Measurements from ENCODE around the gene RPS21. TPM values are rescaled to one million over a fixed set of nuclear protein-coding genes. Genes with fewer than 3 reads are reported as not detected.

RPS21 gene
- total RNA-seq, 2 donors from 2014 or later: 1,227 to 1,253 TPM

DNA sequence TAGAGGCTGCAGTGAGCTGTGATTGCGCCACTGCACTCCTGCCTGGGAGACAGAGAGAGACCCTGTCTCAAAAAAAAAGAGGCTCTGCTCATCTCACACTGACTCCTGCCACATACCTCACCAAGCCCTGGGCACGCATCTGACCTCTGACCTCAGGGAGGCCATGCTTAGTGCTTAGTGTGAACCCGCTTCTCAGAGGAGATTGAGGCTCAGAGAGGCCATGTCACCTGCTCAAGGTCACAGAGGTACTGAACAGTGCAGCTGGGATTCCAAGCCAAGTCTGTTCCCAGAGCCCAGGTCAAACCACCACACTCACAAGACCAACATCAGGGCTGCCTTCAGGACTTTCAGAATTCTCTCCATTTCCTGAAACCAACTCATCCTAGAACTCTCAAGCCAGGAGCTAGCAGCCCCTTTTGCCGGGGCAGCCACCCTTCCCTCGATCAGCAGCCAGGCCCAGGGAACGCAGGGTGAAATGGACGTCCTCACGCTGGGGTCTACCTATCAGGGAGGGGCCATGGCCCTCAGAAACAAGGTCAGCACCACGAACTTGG, 17.3 kb downstream of the RPS21 start:
- intact Hi-C loops (cut with DNase I): loop anchor here in 1 of 2 donors (10.0 kb wide), 1 partner anchor 391 kb away; the partner anchor contains the start of gene MRGBP
- no peak for DNase-seq (ENCODE audit: low spot score)

DNA sequence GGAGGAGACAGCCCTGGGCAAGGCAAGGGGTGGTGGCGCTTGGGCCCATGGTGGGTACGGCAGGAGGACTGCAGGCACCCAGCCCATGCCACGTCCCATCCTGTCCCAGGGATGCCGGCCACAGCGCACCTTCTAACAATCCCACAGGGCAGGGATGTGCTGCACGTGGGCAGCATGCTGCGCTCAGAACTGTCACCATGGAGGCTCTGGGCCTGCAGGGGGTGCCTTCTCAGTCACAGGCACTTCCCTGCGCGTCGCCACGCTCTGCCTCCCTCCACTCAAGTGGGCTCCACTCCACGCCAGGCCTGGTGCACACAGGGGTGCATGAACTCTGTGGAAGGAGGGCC, 17.8 kb downstream of the RPS21 start:
- no peak for DNase-seq (ENCODE audit: low spot score)
- intact Hi-C loops (cut with DNase I): loop anchor here (5.0 to 10.0 kb wide), 2 partner anchors 390 to 1638 kb away; partner anchors contain the start of gene MRGBP (in 1 of the 2)

DNA sequence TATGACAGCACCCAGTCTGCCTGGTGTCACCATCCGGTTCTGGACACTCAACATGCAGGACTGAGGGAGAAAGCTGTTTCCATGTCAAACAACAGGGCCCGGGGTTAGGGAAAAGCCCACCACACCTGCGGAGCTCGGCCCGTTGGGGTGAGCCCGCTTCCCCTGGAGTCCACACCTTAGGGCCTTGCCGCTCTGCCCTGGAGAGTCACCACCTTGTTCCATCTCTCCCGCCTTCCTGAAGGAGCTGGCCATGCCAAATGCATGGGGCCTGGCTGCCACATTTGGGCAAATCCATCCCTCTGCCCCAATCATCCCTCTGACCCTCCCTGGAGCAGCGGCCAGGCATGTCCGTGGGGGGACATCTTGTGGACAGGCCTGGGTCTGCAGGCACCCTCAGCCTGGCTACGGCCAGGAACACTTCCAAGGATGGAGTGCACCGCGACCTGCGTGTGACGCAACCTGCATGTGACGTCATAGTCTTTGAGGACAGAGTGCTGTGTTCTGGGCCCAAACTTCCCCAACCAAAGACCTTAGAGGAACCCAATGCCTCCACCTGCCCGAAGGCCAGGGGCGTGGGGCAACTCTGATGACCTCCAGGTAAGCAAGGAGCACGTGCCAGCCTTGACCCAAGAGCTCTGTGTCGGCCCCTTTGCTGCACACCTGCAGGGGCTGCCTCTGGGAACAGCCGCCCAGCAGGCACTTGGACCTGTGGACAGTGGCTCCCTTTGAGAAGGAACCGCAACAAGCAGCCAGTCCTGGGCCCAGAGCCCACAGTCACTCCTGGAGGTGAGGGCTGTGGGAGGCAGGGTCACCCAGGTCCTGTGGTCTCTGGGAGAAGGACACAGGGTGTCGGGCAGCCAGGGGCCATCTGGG, 18.4 kb downstream of the RPS21 start:
- intact Hi-C loops (cut with DNase I): loop anchor here (5.0 to 10.0 kb wide), 2 partner anchors 389 to 1637 kb away; partner anchors contain the start of gene MRGBP (in 1 of the 2)
- no peak for DNase-seq (ENCODE audit: low spot score)

DNA sequence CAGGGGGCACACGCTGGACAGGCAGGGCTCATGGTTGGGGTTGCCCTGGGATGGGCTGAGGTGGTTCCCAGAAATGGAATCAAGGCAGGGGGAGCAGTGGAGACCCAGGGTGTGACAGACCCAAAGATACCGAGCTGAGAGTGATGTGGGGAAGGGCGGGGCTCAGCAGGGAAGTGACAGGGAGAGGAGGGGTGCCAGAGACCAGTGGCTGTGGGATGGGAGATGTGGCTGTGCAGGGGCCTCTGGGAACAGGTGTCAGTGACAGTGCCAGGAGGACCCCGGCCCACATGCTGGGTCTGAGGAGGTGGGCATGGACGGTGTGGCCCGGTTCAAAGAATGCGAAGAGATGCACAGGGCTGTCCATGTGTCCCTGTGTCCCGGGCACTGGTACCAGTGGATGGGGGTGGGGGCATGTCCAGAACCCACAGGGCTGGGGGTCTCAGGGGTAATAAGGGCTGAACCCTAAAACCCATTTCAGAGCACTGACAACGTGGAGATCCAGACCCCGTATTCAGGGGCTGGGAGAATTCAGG, 19.1 kb downstream of the RPS21 start:
- intact Hi-C loops (cut with DNase I): loop anchor here (5.0 to 10.0 kb wide), 2 partner anchors 389 to 1636 kb away; partner anchors contain the start of gene MRGBP (in 1 of the 2)
- no peak for DNase-seq (ENCODE audit: low spot score)

DNA sequence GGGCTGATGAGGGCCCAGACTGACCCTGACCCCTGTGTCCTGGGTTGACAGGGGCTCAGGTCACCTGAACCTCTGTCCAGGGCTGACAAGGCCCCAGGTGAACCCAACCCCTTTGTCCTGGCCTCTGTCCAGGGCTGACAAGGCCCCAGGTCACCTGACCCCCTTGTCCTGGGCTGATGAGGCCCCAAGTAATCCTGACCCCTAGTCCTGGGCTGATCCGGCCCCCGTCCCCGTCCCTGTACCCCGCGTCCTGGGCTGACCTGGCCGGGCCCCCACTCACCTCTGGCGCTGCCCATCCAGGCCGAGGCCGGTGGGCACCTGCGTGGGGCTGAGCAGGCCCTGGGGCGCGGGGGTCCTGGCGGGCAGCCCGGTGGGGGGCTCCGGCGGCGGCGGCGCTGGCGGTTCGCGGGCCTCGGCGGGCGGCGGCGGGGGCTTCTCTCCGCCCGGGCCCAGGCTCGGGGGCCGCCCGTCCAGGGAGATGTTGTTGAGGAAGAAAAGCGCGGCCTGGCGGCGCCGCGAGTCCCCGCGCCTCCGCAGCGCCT, 19.8 kb downstream of the RPS21 start:
- intact Hi-C loops (cut with DNase I): loop anchor here (5.0 to 10.0 kb wide), 2 partner anchors 388 to 1636 kb away; partner anchors contain the start of gene MRGBP (in 1 of the 2)
- no peak for DNase-seq (ENCODE audit: low spot score)

DNA sequence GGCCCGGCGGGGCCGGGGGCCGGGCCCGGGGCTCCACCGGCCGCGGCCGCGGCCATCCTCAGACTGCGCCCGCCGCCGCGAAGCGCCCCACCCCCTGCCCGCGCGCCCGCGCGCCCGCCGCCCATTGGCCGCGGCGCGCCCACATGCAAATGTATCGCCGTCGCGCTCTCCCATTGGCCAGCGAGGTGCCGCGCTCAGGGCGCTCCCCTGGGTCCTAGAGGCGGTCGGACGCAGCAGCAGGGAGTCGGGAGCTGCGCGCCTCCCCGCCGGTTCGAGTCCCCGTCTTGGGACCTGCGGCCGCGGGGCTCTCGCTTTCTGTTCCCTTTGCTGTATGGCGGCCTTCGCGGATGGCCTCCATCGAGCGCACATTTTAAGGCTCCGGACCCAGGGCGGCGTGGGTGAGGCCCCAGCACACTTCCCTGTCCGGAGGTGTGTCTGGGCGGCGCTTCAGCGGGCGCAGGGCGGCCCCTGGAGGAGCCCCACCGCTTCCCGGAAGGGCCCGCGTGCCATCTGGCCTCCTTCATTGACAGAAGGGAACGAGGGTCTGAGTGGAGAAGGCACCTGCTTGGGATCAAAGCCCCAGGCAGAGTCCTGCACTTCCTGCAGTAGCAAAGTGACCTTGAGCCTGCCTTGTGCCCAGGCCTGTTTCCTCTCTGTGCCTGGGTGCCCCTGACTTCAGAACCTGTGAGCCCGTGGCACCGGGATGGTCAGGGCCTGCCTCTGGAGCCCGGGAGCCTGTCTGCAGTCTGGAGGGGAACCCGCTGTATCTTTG, 20.5 kb downstream of the RPS21 start, which contains the start of gene CABLES2:
TSS of gene CABLES2 (minus strand) at position 65 of the 772 bp plus-strand sequence. CDS start at position 56, 9 bp downstream.
- intact Hi-C loops (cut with DNase I): loop anchor here (5.0 to 10.0 kb wide), 2 partner anchors 387 to 1635 kb away; partner anchors contain the start of gene MRGBP (in 1 of the 2)
- DNase-seq (ENCODE audit: low spot score): peak; percentile 98

DNA sequence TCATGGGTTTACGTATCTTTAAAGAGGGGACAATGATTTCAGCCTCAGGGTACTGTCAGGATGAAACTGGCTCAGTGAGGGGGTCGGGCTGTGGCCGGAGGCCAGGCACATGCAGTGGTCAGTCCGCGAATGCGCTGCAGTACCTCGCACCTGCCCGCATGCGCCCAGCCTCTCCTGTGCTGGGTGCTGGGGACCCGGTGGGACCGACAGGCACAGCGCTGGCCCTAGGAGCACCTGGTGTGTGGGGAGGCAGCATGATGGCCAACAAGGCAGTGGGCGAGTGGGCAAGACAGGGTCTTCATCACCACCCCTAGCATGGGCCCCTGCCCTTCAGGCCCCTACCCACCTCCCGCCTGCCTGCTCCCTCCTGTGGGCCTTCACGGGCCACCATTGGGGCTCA, 21.2 kb downstream of the RPS21 start:
- intact Hi-C loops (cut with DNase I): loop anchor here (5.0 to 10.0 kb wide), 2 partner anchors 387 to 1634 kb away; partner anchors contain the start of gene MRGBP (in 1 of the 2)
- DNase-seq (ENCODE audit: low spot score): no peak

DNA sequence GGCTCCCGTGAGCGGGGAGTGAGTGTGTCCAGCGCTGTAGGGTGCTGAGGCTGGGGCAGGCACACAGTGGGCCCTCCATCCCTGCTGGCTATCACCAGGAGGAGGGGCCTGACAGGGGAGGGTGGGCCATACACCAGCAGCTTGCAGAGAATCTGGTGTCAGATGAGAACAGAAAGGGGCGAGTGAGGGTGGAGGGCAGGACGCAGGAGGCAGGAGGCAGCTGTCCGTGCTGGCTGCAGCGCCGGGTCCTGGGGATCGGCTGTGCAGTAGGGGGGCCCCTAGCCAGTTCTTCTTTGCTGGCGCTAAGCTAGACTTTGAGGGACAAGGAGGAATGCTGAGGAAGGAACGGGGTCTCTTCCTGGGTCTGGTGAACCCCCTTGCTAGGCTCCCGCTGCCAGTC, 21.7 kb downstream of the RPS21 start:
- intact Hi-C loops (cut with DNase I): loop anchor here (5.0 to 10.0 kb wide), 2 partner anchors 386 to 1634 kb away; partner anchors contain the start of gene MRGBP (in 1 of the 2)
- DNase-seq (ENCODE audit: low spot score): no peak

DNA sequence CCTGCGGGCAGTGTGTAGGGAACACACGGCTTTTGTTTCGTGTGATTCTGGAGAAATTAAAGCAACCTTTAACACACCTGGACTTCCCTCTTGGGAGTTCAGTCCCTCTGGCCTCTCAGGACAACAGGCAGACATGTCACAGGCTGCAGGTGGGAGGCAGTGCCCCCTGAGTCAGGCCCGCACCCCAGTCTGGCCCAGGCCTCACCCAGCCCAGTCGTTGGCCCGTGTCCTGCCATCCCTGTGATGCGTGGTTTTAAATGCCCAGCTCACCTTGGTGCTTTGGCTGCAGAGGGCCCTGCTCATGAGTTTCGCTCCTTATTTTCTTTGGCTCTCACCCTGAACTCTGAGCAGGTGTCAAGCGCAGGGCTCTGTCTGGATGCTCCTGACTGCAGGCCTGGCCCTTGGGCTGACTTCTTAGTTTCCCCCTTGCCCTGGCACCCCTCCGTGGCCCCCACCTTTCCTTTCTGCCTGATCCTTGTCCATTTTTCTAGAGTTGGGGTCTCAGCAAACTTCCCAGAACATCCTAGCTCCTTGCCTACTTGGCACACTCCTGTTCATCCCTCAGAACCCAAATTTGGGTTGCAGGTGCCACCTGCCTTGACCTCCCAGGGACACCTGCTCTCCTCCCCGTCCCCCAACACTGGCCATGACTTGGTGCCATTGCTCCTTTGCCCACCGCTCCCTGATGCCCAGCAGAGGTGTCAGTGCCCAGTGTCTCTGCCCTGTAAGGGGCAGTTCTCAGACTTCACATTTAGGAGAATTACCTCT, 22.4 kb downstream of the RPS21 start:
- DNase-seq (ENCODE audit: low spot score): no peak
- intact Hi-C loops (cut with DNase I): loop anchor here (5.0 to 10.0 kb wide), 2 partner anchors 386 to 1633 kb away; partner anchors contain the start of gene MRGBP (in 1 of the 2)

DNA sequence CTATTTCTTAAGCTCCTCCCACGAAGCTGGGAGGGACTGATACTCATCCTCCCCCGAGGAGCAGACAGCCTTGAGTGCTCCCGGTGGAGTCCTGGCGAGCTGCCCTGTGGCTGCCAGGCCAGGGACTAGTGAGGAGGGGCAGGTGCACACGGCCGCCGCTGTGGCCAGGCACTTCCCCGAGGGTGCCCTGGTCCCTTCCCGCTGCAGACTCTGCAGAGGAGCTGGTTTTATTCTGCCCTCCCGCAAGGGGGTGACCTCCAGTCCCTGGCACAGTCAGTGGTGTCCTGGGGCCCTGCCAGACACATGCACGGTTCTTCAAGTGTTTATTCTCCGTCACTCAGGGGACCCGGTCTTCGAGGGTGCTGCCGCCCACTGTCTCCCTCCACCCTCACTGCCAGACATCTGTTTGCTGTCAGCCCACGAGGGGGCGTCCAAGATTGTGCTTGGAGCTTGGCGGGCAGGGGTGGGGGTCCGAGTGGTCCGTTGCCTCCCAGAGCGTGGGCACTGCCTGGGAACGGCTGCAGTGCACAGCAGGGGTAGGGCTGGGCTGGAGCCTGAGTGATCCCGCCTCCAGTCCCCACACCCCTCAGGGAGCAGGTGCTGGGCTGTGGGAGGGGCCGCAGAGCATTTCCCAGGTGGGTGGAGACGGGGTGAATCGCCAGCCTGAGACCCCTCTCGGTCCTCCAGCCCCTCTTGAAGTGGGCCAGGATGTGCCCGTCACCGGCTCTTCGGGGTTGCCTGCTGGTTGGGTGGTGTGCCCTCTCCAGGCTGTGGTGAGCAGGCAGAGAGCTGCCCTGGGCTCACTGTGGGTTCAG, 23.2 kb downstream of the RPS21 start:
- DNase-seq (ENCODE audit: low spot score): no peak
- intact Hi-C loops (cut with DNase I): loop anchor here (5.0 to 10.0 kb wide), 3 partner anchors 205 to 1632 kb away; partner anchors contain the start of gene MRGBP (in 1 of the 2)

DNA sequence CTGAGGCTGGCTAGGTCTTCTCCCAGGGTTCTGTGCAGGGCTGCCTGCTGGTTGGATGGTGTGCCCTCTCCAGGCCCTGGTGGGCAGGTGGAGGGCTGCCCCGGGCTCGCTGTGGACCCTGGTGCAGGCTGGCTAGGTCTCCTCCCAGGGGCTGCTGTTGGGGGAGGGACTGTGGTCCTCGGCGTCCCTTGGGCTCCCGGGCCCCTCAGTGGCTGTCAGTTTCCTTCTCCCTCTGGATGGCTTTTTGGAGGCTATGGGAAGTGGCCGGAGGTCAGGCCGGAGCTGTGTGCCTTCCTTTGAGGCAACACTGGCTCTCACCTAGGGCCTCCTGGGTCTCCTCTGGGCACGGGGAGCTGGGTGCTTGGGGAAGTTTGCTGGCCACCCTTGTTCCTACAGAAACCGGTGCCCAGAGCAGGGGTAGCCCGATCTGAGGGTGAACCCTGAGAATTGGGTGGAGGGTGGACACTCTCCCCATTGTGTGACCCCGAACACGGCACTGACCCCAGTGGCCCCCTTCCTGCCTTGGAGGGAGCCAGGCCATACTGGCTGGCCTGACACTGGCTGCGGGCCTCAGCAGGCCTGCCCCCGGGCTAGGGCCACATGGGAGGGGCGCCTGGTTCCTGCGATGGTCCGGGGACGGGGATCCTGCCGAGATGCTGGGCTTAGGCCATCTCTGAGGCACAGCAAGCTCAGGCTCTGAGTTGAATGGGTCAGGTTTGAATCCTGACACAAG, 24.0 kb downstream of the RPS21 start:
- intact Hi-C loops (cut with DNase I): loop anchor here in 1 of 2 donors (10.0 kb wide), 1 partner anchor 204 kb away; no protein-coding TSS in a partner anchor

DNA sequence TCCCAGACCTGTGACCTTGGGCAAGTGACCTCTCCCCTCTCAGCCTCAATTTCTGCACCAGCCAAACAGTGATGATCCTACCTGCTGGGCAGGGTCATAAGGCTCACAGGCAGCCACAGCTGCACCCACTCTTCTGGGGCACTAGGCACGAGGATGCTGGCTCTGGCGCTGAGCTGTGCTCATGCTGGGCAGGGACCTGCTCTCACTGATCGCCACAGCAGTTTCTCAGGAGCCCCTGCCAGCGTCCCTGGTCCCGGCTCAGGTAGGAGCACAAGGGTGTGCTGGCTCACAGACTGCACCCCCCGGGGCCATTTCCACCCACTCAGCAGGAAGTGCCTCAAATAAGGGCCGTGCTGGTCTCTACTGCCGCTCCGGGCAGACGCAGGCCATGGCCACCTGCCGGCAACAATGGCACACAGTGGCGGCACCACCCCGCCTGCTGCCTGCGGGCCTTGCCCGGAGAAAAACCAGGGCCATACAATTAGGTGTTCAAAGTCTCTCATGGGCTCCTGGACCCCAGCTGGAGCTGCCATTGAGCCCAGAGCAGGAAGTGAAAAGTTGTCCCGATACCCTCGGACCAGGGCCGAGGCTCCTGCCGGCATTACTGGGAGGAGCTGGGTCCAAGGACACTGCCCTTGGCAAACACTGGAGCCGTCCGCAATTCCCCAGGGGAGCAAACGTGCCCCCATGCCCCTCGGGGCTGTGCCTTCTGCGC, 24.7 kb downstream of the RPS21 start:
- no peak for DNase-seq (ENCODE audit: low spot score)
- intact Hi-C loops (cut with DNase I): loop anchor here in 1 of 2 donors (10.0 kb wide), 1 partner anchor 203 kb away; no protein-coding TSS in a partner anchor

More for the DNA sequence above, 24.0 kb downstream of the RPS21 start:
- no peak for DNase-seq (ENCODE audit: low spot score)

DNA sequence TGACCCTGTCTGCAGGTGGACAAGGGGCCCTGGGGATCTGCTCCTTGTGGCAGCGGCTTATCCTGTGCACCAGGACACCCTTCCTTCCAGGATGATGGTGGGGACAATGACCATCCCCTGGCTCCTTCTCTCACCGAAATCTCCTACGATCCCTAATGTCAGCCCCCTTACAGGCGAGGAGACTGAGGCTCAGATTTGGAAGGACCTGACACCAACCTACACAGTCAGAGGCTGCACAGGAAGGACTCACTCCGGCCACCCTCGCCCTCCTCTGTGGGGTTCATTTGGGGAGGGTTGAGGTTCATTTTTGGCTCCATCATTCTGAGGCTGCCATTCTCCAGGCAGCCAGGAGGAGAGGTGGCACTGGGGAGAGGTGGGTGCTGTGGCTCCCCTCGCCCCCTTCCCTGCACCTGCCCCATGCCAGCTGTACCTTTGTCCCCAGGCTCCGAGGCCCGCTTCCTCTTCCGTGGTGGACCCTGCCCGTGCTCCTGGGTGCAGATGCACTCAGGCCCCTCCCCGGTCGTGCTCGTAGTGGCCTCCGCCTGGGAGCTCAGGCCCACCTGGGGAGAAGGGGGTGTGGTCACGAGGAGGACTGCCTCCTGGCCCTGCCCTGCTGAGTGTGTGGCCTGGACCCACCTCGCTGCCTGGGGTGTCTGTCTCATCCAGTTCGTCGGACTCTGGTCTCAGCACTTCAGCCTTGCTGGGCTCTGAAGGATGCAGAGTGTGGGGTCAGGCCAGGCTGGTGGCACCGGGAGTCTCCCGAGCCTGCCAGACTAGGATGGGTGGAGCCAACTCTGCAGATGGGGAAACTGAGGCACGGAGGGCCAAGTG, 25.5 kb downstream of the RPS21 start:
- no peak for DNase-seq (ENCODE audit: low spot score)
- intact Hi-C loops (cut with DNase I): loop anchor here in 1 of 2 donors (10.0 kb wide), 1 partner anchor 202 kb away; no protein-coding TSS in a partner anchor

DNA sequence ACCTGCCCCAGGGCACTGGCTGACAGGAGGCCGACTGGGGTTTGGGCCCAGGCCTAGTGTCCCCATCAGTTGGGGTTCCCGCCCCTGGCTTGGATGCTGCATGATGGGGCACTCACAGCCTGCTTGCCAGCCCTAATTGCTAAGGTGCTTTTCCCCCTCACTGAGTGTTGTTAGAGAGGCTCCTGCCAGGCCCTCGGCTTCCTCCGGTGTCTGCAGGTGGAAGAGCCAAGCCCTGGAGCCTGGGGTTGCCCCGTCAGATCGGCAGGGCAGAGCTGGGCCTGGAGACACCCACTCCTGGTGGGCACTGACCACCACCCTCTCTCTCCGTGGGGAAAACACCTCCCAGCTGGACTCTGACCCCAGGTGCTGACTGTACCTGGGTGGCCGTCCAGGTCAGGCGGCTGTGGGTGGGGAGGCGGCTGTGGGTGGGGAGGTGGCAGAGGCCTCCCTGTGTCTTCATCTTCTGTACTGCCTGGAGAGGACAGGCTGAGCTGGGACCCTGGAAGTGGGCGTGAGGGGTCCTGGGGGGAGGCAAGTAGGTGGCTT, 26.2 kb downstream of the RPS21 start:
- DNase-seq (ENCODE audit: low spot score): no peak
- intact Hi-C loops (cut with DNase I): loop anchor here in 1 of 2 donors (10.0 kb wide), 1 partner anchor 202 kb away; no protein-coding TSS in a partner anchor
